HG03457 (cell line): ENCODE measurements around the gene ITM2C.

Source experiments
- ATAC-seq: cut with Tn5 transposase; IDR thresholded peaks from one replicate; pipeline ENCODE4 v1.9.1; 2021; ENCODE audit warnings: moderate number of reproducible peaks; ENCODE audit not compliant: unreplicated experiment

The ITM2C gene

GRCh38 chr2:230872151-230872967, 7.6 kb downstream of the ITM2C start:
- ATAC-seq = no peak

- peak; percentile 42 for ATAC-seq
Observed at GRCh38 chr2:230872968-230873660, 8.4 kb downstream of the ITM2C start.

- ATAC-seq = peak; percentile 49
Observed at GRCh38 chr2:230873661-230874401, 9.1 kb downstream of the ITM2C start.

DNA sequence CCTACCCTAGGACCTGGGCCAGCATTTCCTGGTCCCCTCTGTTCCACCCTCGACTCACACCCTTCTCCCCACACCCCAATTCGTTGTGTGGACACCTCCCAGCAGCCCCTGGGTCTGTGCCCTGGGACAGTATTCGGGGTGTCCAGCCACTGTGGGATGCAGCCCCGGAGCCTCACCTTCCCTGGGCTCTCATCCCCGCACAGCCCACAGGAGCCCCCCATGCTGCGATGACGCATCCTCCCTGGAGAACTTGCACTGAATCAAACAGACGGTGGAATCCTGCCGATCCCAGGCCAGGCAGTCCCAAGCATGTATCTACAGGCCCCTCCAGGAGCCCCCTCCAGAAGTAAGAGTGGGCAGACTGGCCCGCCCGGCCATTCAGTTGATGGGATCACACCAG, 9.7 kb downstream of the ITM2C start:
- ATAC-seq = no peak

- ATAC-seq = no peak
Observed at GRCh38 chr2:230874876-230875275, 10.1 kb downstream of the ITM2C start.

DNA sequence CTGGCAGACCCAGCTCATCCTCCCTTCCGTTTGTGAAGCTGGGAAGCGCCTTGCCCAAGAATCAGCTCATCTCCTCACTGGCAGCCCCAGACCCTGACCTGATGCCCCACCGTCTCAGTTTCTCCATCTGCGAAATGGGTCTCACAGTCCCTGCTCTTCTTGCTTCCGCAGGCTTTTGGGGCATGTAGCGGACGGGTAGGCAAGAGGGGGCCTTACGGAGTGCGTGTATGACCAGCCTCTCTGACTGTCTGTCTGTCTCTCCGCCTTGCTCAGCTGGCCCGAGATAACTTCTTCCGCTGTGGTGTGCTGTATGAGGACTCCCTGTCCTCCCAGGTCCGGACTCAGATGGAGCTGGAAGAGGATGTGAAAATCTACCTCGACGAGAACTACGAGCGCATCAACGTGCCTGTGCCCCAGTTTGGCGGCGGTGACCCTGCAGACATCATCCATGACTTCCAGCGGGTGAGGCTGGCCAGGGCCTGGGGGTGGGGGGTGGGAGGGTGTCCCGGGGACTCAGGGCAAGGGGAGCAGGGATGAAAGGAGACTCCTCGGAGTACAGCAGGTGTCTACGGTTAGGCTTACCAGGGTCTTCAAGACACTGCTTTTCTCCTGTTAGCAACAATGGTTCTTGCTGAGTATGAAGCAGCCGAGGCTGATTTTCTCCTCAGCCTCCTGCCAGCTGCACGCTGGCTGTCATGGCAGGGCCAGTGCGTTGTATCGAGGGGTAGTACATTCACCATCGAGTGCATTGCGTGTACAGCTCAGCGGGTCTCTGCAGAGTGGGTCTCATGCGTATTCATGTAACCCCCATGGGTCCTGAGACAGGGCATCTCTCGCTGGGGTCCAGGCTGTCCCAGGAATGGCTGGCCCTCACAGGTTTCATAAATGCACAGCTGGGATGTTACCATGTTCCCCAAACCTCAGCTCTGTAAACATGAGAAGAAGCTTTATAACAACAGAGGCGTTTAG, 10.9 kb downstream of the ITM2C start:
- ATAC-seq = no peak

DNA sequence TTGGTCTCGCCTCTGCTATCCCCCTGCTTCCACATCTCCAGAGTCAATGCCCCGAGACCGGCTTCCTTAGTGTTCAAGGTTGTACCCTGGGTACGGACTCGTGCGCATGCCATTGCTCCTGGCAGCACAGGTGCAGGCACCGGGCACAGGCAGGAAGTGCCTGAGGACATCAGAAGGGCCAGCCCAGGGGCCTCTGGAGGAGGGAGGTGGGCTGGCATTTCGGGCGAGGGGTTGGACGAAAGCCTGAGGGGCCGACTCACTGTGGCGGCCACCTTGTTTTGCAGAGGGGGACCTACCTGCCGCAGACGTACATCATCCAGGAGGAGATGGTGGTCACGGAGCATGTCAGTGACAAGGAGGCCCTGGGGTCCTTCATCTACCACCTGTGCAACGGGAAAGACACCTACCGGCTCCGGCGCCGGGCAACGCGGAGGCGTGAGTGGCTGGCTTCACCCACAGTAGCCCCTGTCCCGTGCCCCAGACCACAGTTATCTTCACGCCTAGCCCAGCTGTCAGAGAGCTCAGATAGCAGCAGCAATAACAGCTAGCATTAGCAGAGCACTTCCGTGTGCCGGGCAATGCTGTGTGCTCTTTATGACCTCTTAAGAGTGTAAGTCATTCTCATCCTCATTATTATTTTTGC, 12.5 kb downstream of the ITM2C start:
- ATAC-seq = no peak

DNA sequence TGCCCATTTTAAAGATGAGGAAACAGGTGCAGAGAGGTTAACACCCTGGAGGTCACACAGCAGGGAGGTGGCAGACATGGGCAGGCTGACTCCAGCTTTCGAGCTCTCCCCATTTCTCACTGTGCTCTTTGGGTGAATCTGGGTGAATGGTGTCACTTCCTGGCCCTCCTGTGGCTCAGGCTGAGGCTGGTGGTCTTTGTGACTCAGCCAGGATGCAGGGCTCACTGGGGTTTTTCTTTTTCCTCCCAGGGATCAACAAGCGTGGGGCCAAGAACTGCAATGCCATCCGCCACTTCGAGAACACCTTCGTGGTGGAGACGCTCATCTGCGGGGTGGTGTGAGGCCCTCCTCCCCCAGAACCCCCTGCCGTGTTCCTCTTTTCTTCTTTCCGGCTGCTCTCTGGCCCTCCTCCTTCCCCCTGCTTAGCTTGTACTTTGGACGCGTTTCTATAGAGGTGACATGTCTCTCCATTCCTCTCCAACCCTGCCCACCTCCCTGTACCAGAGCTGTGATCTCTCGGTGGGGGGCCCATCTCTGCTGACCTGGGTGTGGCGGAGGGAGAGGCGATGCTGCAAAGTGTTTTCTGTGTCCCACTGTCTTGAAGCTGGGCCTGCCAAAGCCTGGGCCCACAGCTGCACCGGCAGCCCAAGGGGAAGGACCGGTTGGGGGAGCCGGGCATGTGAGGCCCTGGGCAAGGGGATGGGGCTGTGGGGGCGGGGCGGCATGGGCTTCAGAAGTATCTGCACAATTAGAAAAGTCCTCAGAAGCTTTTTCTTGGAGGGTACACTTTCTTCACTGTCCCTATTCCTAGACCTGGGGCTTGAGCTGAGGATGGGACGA, 13.2 kb downstream of the ITM2C start:
- ATAC-seq = no peak

- no peak for ATAC-seq
Observed at GRCh38 chr2:230878599-230879188, 14.0 kb downstream of the ITM2C start.

GRCh38 chr2:230879271-230879882, 14.6 kb downstream of the ITM2C start:
- no peak for ATAC-seq

DNA sequence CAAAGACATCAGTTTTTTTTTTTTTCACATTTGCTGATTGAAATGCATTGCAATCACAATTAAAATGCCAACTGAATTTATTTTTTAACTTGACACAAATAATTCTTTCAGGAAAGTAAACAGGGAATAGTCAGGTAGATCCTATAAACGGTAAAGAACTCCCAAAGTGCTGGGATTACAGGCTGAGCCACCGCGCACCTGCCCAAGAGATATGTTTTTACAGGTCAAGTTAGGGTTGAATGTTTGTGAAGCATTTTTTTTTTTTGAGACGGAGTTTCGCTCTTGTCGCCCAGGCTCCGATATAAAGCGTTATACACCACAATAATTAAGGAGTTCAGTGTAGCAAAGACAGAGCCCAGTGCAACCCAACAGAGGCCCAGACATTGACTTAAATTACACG, 15.1 kb downstream of the ITM2C start:
- ATAC-seq = no peak

- no peak for ATAC-seq
Observed at GRCh38 chr2:230881840-230882239, 17.1 kb downstream of the ITM2C start.

GRCh38 chr2:230885463-230886130, 20.9 kb downstream of the ITM2C start:
- ATAC-seq = no peak

- ATAC-seq = no peak
Observed at GRCh38 chr2:230886206-230886605, 21.5 kb downstream of the ITM2C start.

- no peak for ATAC-seq
Observed at GRCh38 chr2:230886671-230887071, 21.9 kb downstream of the ITM2C start.

GRCh38 chr2:230887342-230887741, 22.6 kb downstream of the ITM2C start:
- ATAC-seq = no peak

GRCh38 chr2:230888824-230889400, 24.2 kb downstream of the ITM2C start:
- ATAC-seq = no peak
